ENCODE results near the gene PCDHA4.
A peak's percentile ranks its signal among the peaks of the same experiment; 100 is the strongest.
"Not testable (repeated sequence)": the region's sequence is repeated elsewhere in the genome, so short reads cannot be mapped to it uniquely, and the experiment has no call there.

Gene PCDHA4

GRCh38 chr5:140800816-140801493 lies 5.9 kb upstream of the PCDHA4 start, which contains the start of gene PCDHA3:
PCDHA3 (plus strand) TSS chr5:140801057.
- no peak for DNase-seq
- H3K27me3 Mint-ChIP-seq, result peaks cover 4% of the 10 kb centered on the region
- H3K4me1 Mint-ChIP-seq, result no peaks in the 10 kb centered on the region
- H3K9me3 Mint-ChIP-seq, result peaks cover 24% of the 10 kb centered on the region
- H3K27ac Mint-ChIP-seq, result peak within 1 kb of the TSS; percentile 49
- CTCF ChIA-PET, result no interaction called here
- H3K36me3 Mint-ChIP-seq, result peaks cover 2% of the 10 kb centered on the region
- peak within 1 kb of the TSS; percentile 10 for H3K4me3 Mint-ChIP-seq

- DNase-seq, result no peak
- Mint-ChIP-seq H3K9me3 (peaks cover 23% of the 10 kb centered on the region), H3K4me3 (no peak overlapping the region), H3K27me3 (peaks cover 4% of the 10 kb centered on the region), H3K4me1 (no peaks in the 10 kb centered on the region), H3K36me3 (peaks cover 2% of the 10 kb centered on the region), H3K27ac (no peak overlapping the region)
- CTCF ChIA-PET, result no interaction called here
Observed at GRCh38 chr5:140801494-140801841, 5.4 kb upstream of the PCDHA4 start.

DNA sequence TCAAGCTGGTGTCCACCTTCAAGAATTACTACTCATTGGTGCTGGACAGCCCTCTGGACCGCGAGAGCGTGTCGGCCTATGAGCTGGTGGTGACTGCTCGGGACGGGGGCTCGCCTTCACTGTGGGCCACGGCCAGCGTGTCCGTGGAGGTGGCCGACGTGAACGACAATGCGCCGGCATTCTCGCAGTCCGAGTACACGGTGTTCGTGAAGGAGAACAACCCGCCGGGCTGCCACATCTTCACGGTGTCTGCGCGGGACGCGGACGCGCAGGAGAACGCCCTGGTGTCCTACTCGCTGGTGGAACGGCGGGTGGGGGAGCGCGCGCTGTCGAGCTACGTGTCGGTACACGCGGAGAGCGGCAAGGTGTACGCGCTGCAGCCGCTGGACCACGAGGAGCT lies 4.5 kb upstream of the PCDHA4 start:
- H3K36me3 Mint-ChIP-seq, DNase-seq, CTCF ChIA-PET, H3K4me1 Mint-ChIP-seq, H3K27me3 Mint-ChIP-seq, H3K4me3 Mint-ChIP-seq: not testable (repeated sequence)
- Mint-ChIP-seq H3K27ac (peak overlapping the region; percentile 49), H3K9me3 (peaks cover 25% of the 10 kb centered on the region)

DNA sequence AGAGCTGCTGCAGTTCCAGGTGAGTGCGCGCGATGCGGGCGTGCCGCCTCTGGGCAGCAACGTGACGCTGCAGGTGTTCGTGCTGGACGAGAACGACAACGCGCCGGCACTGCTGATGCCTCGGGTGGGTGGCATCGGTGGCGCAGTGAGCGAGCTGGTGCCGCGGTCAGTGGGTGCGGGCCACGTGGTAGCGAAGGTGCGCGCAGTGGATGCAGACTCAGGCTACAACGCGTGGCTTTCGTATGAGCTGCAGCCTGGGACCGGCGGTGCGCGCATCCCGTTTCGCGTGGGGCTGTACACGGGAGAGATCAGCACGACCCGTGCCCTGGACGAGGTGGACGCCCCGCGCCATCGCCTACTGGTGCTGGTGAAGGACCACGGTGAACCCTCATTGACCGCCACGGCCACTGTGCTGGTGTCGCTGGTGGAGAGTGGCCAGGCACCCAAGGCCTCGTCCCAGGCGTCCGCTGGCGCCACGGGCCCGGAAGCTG lies 4.0 kb upstream of the PCDHA4 start:
- H3K4me3 Mint-ChIP-seq, result no peak overlapping the region

DNA sequence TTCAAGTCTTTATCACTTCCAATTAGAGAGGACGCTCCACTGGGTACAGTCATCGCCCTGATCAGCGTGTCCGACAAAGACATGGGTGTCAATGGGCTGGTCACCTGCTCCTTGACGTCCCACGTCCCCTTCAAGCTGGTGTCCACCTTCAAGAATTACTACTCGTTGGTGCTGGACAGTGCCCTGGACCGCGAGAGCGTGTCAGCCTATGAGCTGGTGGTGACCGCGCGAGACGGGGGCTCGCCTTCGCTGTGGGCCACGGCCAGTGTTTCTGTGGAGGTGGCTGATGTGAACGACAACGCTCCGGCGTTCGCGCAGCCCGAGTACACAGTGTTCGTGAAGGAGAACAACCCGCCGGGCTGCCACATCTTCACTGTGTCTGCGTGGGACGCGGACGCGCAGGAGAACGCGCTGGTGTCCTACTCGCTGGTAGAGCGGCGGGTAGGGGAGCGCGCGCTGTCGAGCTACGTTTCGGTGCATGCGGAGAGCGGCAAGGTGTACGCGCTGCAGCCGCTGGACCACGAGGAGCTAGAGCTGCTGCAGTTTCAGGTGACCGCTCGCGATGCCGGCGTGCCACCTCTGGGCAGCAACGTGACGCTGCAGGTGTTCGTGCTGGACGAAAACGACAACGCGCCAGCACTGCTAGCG lies 1.5 kb downstream of the PCDHA4 start:
- H3K4me1 Mint-ChIP-seq, DNase-seq, H3K4me3 Mint-ChIP-seq, H3K36me3 Mint-ChIP-seq, H3K27ac Mint-ChIP-seq: not testable (repeated sequence)
- Mint-ChIP-seq H3K27me3 (peaks cover 11% of the 10 kb centered on the region), H3K9me3 (peaks cover 29% of the 10 kb centered on the region)
- CTCF ChIA-PET, result interaction anchor here (0.9 to 1.1 kb wide), 2 partner anchors 25 to 56 kb away, joined by 3 read pairs; no protein-coding TSS in a partner anchor

More for the DNA sequence above, 4.0 kb upstream of the PCDHA4 start:
- Mint-ChIP-seq H3K27me3 (peaks cover 10% of the 10 kb centered on the region), H3K27ac (peak overlapping the region; percentile 7), H3K9me3 (peaks cover 29% of the 10 kb centered on the region), H3K4me1 (no peaks in the 10 kb centered on the region), H3K36me3 (peaks cover 3% of the 10 kb centered on the region)
- no peak for DNase-seq
- CTCF ChIA-PET, result no interaction called here

- Mint-ChIP-seq H3K4me1 (no peaks in the 10 kb centered on the region), H3K27me3 (peaks cover 11% of the 10 kb centered on the region), H3K36me3 (peaks cover 1% of the 10 kb centered on the region), H3K9me3 (peaks cover 28% of the 10 kb centered on the region), H3K27ac (no peak overlapping the region), H3K4me3 (no peak overlapping the region)
- DNase-seq, result no peak
- CTCF ChIA-PET, result no interaction called here
Observed at GRCh38 chr5:140808889-140809291, 2.0 kb downstream of the PCDHA4 start.

GRCh38 chr5:140821375-140822280 lies 14.8 kb downstream of the PCDHA4 start, which contains the start of gene PCDHA5:
PCDHA5 (plus strand) TSS chr5:140821613.
- Mint-ChIP-seq H3K4me3 (no peak within 1 kb of the TSS), H3K9me3 (peaks cover 10% of the 10 kb centered on the region), H3K27me3 (peaks cover 3% of the 10 kb centered on the region), H3K4me1 (no peaks in the 10 kb centered on the region), H3K27ac (no peak within 1 kb of the TSS), H3K36me3 (no peaks in the 10 kb centered on the region)
- CTCF ChIA-PET, result interaction anchor here (0.9 to 1.2 kb wide), 2 partner anchors 12 to 549 kb away, joined by 3 read pairs; no protein-coding TSS in a partner anchor
- DNase-seq, result peak; percentile 50

GRCh38 chr5:140822281-140822629 lies 15.4 kb downstream of the PCDHA4 start:
- H3K4me3 Mint-ChIP-seq, result no peak overlapping the region
- CTCF ChIA-PET, result no interaction called here
- no peaks in the 10 kb centered on the region for H3K36me3 Mint-ChIP-seq
- H3K4me1 Mint-ChIP-seq, result no peaks in the 10 kb centered on the region
- peaks cover 13% of the 10 kb centered on the region for H3K9me3 Mint-ChIP-seq
- no peak overlapping the region for H3K27ac Mint-ChIP-seq
- no peak for DNase-seq
- peaks cover 3% of the 10 kb centered on the region for H3K27me3 Mint-ChIP-seq

DNA sequence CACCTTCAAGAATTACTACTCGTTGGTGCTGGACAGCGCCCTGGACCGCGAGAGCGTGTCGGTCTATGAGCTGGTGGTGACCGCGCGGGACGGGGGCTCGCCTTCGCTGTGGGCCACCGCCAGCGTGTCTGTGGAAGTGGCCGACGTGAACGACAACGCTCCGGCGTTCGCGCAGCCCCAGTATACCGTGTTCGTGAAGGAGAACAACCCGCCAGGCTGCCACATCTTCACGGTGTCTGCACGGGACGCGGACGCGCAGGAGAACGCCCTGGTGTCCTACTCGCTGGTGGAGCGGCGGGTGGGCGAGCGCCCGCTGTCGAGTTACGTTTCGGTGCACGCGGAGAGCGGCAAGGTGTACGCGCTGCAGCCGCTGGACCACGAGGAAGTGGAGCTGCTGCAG lies 16.1 kb downstream of the PCDHA4 start:
- H3K27me3 Mint-ChIP-seq, H3K36me3 Mint-ChIP-seq, H3K4me3 Mint-ChIP-seq, CTCF ChIA-PET, DNase-seq, H3K4me1 Mint-ChIP-seq, H3K27ac Mint-ChIP-seq: not testable (repeated sequence)
- H3K9me3 Mint-ChIP-seq, result peaks cover 15% of the 10 kb centered on the region

DNA sequence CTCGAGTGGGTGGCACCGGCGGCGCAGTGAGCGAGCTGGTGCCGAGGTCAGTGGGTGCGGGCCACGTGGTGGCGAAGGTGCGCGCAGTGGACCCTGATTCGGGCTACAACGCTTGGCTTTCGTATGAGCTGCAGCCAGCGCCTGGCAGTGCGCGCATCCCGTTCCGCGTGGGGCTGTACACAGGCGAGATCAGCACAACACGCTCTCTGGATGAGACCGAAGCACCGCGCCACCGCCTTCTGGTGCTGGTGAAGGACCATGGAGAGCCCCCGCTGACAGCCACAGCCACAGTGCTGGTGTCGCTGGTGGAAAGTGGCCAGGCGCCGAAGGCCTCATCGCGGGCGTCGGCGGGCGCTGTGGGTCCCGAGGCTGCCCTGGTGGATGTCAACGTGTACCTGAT lies 16.6 kb downstream of the PCDHA4 start:
- Mint-ChIP-seq H3K36me3 (peaks cover 2% of the 10 kb centered on the region), H3K27ac (no peak overlapping the region), H3K4me3 (no peak overlapping the region), H3K27me3 (peaks cover 10% of the 10 kb centered on the region), H3K4me1 (no peaks in the 10 kb centered on the region), H3K9me3 (peaks cover 17% of the 10 kb centered on the region)
- CTCF ChIA-PET, result no interaction called here
- no peak for DNase-seq

- CTCF ChIA-PET, result interaction anchor here (1.1 kb wide), 1 partner anchor 29 kb away, joined by 3 read pairs; no protein-coding TSS in a partner anchor
- Mint-ChIP-seq H3K27me3 (peaks cover 13% of the 10 kb centered on the region), H3K4me1 (no peaks in the 10 kb centered on the region), H3K4me3 (no peak within 1 kb of the TSS), H3K9me3 (peaks cover 21% of the 10 kb centered on the region), H3K27ac (peak within 1 kb of the TSS; percentile 58), H3K36me3 (peaks cover 4% of the 10 kb centered on the region)
- DNase-seq, result no peak
Observed at GRCh38 chr5:140827704-140828361, 21.0 kb downstream of the PCDHA4 start, which contains the start of gene PCDHA6. PCDHA6 (plus strand) TSS chr5:140827960; CDS start chr5:140828092, 132 bp downstream.

DNA sequence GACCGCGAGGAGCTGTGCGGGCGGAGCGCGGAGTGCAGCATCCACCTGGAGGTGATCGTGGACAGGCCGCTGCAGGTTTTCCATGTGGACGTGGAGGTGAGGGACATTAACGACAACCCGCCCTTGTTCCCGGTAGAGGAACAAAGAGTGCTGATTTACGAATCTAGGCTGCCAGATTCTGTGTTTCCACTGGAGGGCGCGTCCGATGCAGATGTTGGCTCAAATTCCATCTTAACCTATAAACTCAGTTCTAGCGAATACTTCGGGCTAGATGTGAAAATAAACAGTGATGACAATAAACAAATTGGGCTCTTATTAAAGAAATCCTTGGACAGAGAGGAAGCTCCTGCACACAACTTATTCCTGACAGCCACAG lies 21.5 kb downstream of the PCDHA4 start:
- CTCF ChIA-PET, result interaction anchor here (1.1 kb wide), 1 partner anchor 30 kb away, joined by 3 read pairs; no protein-coding TSS in a partner anchor
- DNase-seq, result no peak
- Mint-ChIP-seq H3K27me3 (peaks cover 13% of the 10 kb centered on the region), H3K36me3 (peaks cover 4% of the 10 kb centered on the region), H3K9me3 (peaks cover 22% of the 10 kb centered on the region), H3K27ac (peak overlapping the region; percentile 58), H3K4me1 (no peaks in the 10 kb centered on the region), H3K4me3 (no peak overlapping the region)

- Mint-ChIP-seq H3K27me3 (peaks cover 18% of the 10 kb centered on the region), H3K9me3 (peaks cover 28% of the 10 kb centered on the region)
- CTCF ChIA-PET, H3K4me1 Mint-ChIP-seq, DNase-seq, H3K36me3 Mint-ChIP-seq, H3K4me3 Mint-ChIP-seq, H3K27ac Mint-ChIP-seq: not testable (repeated sequence)
Observed at GRCh38 chr5:140829511-140830501, 22.9 kb downstream of the PCDHA4 start.
